DMS53 treated with DMSO at 0.1 percent for 48 hours (cell line): ENCODE data around the gene BNC2.

Experiments used
- DNase-seq: peaks from one replicate; lab custom pipeline; 2025; ENCODE audit not compliant: unreplicated experiment; lab: John Stamatoyannopoulos, UW

Gene BNC2

DNA sequence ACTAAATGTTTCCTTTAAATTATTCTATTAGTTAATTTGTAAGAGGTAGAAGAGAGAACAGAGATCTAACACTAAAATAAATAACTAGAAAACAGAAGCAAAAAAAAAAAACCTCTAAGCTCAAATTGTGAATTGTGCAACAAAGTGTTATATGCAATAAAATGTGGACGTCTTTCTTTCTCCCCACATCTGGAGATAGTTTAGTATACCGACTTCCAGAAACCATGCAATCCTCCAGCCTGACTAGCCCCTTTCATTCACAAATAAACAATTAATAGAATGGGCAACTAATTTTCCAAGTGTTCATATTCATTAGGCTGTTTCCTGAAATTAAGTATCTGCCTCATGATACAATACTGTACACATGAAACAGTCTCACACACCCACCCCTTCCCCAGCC is 258.5 kb downstream of the BNC2 start:
- no peak for DNase-seq

GRCh38 chr9:16611001-16611400 is 259.5 kb downstream of the BNC2 start:
- DNase-seq, result no peak

DNA sequence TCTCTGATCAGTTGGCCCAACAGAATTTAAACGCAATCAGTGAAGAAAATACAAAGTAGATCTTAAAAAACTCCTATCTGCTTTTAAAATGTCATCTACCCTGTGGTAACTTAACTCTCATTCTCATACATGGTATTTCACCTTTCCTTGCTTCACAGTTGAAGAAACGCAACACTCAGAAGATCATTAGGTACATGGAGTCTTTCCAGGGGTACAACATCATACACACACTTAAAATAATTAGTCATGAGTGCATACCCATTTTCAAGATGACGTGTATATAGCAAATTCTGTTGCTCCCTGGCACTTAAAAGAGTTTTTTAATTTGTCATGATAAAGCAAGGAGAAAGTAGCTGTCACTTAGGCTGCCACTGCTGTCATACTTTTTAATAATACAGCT is 259.9 kb downstream of the BNC2 start:
- DNase-seq, result no peak

DNA sequence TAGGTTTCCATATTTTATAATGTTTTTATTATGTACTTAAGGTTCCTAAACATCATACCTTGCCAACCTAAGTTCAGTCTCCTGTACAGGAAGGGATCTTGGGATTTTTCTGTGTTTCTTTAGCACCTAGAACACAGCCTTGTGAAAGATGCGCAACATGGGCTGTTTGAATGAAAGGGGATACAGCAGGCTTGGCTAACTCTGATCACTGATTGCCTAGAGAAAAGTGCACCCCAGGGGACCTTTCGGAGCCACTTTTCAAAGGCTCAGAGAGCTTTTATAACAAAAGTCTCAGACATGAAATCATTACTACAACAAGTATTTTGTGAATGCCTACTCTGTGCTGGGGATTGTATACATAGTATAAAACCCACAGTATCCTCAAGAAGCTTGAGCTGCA is 261.6 kb downstream of the BNC2 start:
- no peak for DNase-seq

DNA sequence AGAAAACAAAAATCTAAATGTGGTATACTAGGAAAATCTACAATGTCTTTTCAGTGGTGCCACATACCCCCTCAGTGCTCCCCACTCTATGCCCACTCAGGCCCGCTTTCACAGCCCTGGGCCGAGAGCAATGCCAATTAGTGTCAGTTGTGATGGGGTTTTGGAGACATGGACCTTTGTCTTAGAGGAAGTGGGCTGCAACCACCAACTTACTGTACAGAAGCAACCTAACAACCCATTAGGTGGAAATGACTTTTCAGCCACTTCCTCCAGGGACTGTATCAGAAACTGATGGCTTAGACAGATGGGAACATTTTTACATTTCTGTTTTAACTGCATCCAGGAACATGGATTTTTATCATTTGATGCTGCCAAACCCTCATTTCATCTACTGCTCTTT is 268.0 kb downstream of the BNC2 start:
- no peak for DNase-seq

- DNase-seq, result no peak
Observed at GRCh38 chr9:16601991-16602390, 268.5 kb downstream of the BNC2 start.

DNA sequence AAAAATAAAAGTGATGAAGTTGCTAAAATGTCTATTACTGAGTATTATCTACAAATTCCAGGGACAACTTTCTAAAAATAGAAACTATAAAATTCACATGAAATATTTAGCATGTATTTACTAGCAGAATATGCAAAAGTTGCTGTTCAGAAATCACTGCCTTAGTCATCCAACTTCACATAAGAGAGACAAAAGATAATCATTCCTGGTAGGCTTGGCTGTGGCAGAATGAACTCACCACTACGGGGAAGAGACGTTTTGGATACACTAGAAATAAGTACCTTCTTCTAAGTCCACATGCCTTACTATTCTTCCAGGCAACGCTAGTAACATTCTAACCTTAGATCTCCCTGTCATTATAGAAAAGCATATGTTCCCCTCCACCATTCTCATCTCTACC is 272.2 kb downstream of the BNC2 start:
- no peak for DNase-seq

DNA sequence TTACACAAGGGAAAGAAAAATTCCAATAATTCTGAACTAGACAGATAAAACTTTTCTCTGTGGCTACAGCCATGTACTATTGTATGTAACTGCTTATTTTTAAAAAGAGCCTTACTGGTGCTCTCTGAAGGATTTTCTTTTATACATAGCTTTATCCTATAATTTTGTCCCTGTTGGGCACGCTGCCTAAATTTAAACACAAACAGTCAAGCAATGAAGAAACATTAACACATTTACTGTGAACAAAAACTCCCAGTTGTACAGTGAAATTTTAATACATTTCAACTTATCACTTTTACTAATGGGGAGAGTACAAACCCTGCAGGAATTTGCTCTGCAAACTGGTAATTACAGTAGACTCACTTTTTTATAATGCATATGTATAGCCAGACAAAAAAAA is 273.3 kb downstream of the BNC2 start:
- no peak for DNase-seq

GRCh38 chr9:16595227-16595626 is 275.2 kb downstream of the BNC2 start:
- no peak for DNase-seq

- no peak for DNase-seq
Observed at GRCh38 chr9:16594787-16595186, 275.7 kb downstream of the BNC2 start.

DNA sequence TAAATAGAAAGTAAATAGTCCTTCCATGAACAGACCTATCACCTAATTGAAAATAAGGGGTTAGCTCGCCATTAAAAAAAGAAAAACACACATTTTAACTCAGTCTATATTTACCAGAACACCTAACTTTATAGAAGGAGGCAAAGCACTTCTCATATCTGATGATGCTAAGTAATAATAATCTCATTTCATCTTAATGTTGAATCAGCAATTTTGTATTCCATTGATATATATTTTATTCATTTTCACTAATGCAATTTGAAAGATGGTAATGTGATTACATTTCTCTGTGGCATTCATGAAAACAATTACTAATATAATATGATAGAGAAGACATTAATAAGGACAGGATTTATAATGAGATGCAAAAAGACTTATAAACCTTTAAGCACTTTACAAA is 276.7 kb downstream of the BNC2 start:
- DNase-seq, result no peak

DNA sequence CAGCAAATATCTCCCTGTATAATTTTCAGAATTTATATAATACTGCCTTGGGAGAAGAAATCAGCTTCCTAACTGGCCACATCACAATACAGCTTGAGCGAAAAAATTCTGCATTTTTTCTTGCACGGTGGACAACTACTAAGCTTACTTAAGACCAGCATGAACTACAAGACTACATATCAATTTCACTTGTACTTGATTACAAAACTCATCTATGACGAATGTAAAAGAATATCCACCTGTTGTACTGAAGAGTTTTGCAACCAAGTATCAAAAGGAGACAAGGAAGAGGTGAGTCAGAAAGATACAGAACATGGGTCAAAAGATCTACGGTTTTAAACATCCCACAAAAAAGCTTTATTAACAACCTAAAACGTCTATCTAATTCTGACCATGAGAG is 279.4 kb downstream of the BNC2 start:
- no peak for DNase-seq

DNA sequence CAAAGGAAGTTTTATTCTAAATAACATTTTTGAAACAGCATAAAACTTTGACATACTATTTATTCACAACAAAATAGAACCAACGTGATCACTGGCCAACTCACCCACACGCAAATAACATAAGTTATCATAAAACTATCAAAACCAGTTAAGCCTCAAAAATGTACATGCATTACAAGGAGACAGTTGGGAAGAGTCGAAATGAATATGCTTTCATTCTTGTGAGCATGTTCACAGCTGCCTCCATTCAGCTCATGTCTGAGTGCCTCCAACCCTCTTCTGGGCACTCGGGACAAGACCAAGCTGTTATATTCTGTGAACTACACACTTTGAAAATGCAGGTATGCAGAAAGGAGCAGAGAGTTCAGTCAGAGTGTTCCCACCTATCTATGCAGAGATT is 284.9 kb downstream of the BNC2 start:
- DNase-seq, result no peak

DNA sequence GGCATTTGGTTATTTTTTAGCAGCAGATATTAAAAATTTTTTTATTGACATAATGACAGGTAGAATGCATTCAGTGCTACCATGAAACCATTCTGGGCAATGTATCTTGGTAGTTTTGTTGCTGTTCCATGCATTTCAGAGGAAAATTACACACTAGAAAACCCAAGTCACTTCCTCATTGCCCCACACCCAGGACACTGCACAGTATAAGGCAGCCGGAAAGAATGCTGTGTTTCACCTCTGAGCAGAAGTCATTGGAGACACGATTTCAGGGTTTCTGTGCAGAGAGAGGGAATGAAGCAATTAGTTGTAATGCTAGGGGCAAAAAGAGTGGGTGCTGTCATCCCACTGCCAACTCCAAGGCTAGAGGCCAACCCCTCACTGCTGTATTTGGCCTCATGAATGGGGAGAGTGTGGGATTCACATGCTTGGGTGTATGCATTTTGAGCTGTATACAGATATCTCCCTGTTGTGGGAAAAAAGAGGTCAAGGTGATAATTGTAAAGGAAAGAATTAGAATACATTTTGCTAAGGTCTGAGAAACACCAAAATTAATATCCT is 290.5 kb downstream of the BNC2 start:
- no peak for DNase-seq

DNA sequence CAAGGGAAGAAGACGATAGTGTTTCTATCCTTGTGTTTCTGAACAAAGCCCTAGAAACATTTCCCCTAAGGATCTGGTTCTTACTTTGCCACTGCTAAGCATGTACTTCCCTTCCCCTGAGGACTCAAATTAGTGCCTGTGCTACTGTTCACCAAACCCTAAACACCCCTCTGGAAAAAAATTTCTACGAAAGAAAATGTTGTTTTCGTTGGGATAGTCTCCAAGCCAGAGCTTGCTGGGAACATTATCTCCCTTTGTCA is 294.6 kb downstream of the BNC2 start:
- no peak for DNase-seq

- DNase-seq, result no peak
Observed at GRCh38 chr9:16575142-16575985, 295.1 kb downstream of the BNC2 start.

DNA sequence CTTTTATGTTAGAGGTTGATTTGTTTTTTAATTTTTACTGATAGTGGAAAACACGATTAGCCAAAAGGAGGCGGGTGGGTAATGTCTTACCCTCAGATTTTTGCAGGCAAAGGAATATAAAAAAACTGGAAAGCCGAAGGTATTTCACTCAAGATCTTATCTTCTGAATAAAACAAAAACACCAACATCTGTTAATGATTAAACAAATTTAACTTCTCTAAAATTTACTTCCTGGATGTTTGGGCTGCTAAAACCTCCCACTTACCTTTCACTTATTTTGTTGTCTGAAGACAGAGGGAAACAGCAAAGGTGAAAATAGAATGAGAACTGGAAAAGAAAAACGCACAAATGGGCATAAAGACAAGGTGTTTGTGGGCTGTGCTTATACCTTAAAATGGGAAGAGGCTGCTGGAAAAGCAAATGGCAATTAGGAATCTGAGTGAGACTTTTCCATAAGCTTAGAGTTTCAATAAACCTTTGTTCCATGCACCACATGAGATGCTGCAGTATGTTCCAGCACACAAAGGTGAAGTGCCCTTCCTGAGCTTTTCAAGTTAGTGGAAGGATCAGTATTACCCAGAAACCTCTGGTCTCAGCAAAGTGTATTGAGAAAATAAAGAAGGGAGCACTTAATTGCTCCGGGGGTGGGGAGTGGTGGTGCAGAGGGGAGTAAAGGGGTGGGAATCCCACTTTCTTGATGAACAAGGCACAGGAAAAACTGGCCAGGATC is 298.3 kb downstream of the BNC2 start:
- DNase-seq, result no peak

DNA sequence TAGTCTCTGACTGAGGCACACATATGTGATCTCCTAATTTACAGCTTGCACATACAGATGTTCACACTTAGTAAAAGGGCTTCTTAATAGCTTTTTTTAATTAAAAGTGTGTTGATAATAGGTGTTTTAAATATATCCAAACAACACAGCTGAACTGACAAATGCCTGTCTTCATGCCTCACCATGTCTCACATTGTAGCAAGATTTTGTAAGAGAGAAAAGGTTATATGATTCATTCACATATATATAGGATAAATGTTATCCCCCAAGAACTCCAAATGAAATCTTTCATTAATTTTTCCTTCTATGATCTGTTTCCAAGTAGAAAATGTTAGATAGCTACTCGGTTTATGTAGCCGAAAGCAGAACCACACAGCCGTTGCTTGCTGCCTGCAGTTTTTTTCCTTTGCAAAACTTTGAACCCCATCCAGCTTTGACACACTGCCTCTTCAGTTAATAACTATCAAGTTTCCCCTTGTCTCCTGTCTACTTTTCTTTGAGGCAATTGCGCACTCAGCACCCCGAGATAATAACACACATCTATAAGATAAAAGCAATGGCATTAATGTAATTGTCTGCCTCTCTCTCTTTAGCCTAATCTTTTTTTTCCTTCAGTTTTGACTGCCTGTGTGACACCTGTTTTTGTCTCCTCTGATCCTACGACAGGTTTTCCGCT is 299.2 kb downstream of the BNC2 start:
- no peak for DNase-seq

DNA sequence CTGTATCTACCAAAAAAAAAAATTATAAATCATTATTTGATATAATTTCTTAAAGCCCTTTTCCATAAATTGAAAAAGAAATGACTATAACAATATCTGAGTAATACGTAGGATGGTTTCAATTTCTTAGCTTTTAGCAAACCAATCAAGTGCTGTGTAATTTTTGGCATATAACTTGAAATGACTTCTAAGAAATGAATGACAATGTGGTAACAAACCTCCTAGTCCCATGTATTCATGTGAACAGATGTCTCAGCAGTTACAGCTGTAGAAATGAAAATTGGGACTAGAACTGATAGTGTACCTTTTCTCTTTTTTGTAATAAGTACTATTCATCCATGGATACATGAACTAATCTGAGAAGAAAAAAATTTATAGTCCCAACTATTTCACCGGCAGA is 307.0 kb downstream of the BNC2 start:
- DNase-seq, result no peak

- DNase-seq, result no peak
Observed at GRCh38 chr9:16561121-16561520, 309.3 kb downstream of the BNC2 start.

DNA sequence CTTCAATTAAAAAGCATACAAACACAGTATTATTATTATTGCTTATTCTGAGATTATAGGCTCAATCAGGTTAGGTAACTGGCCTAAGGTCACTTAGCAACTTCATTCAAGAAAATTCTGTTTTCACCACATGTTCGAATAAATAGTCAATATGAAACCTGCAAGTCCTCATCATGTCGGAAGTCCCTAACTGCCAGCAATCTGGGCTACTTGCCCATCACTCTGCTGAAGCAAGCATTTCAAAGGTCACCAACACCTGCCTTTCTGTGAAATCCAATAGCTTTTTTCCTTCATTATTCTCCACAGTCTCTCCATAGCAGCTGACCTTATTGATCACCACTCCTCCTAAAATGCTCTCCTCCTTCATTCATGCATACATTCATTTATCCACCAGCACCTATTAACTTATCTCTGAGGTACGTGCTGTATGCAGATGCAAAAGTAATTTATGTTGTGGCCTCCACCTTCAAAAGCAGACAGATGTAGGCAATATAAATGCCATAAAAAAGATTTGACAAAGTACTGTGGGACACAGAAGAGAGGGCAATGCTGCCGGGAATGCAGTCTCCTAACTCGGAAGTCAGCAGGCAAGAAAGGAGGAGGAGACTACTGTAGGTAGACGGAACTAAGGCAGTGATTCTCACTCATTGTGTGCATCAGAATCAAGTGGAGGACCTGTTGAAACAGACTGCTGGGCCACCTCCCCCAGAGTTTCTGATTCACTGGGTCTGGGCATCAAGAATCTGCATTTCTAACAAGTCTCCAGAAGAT is 310.9 kb downstream of the BNC2 start:
- DNase-seq, result no peak
